HG03103 (cell line): ENCODE results near the gene CLDN12.
"Not testable (repeated sequence)": the region's sequence is repeated elsewhere in the genome, so short reads cannot be mapped to it uniquely, and the experiment has no call there.

Source experiments
- ATAC-seq: cut with Tn5 transposase; IDR thresholded peaks from one replicate; pipeline ENCODE4 v1.9.1; 2021; ENCODE audit warnings: low read depth; ENCODE audit not compliant: unreplicated experiment

The CLDN12 gene

DNA sequence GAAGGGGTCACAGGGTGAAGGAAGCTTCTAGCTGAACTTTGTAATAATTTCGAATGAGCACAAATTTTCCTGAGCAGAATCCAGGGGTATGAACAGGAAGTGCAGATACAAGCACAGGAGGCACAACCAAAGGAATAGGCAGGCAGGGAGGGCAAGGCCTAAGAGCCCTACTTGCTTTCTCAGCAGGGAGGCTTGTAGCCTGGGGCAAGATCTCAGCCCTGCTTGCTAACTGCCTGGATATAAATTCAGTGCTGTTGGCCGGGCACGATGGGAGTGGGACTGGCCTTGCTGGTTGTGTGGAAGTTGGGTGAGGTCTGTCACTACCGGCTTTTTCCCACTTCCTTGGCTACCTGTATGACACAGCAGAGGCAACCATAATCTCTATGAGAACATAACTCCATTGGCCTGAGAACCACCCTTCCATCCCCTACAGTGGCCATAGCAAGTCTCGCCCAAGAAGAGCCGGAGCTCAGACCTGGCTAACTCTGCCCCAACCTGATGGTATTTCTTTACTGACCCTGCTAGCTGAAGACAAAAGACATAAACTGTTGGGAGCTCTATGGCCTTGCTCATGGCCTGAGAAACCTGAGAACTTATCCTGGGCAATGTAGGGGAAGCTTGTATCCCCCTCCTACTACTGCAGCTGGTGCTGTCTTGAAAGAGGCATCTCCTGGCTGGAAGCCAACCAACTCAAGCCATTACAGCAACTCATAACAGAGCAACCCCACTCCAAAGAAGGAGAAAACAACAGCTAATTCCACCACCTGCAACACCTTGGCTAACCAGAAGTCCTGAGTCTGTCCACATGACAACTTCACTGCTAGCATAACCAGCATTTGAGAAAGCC is 27.6 kb downstream of the CLDN12 start:
- ATAC-seq, result no peak

DNA sequence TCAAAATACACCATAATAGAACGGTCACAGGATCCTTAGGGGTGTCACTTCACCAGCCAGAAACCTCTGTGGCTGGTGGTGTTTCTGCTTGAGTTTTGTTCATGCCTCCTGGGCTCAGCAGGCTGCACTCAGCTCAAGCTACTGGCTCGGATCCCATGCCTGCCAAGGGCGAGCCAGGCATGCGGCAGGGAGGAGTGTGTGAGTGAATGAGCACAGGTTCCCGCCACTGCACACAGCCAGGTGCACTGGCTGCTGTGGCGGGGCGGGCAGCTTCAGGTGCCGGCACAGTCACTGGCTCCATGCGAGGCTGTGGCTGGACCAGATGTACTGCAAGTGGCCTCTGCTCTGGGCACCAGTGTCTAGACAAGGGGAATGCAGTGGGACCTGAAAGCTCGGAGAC is 29.5 kb downstream of the CLDN12 start:
- no peak for ATAC-seq

- ATAC-seq, result no peak
These were observed 30.0 kb downstream of the CLDN12 start for GRCh38 chr7:90433221-90433620.

DNA sequence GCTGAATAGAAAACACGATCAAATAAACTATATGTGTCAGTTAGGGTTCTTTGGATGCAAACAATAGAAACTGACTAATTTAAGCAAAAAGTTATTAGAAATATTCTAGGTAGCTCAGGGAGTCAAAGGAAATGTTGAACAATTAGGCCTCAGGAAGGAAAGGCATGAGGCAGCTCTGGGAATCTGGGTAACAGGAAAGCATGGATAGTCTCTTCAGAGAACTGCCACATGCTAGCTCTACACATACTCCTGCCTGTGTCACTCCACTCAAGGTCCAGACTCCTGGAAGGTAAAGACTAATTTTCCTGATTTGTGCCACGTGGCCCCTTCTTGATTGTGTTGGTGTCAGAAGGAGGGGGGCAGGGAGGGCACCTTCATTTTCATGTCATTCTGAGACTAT is 42.4 kb downstream of the CLDN12 start:
- ATAC-seq, result no peak

GRCh38 chr7:90446137-90446899 is 43.1 kb downstream of the CLDN12 start:
- no peak for ATAC-seq

DNA sequence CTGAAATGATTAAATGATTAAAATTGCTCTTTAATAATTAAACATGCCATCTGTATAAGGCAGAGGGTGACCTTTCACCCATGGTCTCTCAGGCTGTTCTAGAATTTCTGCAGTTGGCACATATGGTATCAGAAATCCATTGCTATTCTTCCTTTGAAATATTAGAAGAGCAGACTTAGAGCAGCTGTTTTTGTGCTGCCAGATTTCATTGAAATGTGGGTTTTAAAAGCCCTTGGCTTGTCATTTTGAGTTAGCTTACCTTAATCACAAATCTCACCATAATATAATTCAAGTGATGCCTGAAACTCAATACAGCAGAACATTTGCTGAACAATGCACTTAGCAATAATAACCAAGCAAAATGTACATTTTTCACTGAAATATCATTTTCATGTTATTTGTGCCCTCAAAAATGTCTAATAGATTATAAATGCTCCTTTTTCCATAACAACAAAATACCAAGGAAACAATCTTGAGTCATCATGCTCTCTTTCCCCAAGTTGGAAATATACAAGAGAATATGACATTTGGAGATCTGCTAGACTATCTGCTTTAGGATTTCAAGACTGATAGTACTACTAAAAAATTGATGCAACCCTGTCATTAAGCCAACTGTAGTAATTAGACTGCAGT is 50.1 kb downstream of the CLDN12 start:
- ATAC-seq, result no peak

GRCh38 chr7:90453931-90454330 is 50.7 kb downstream of the CLDN12 start:
- ATAC-seq, result no peak

GRCh38 chr7:90455163-90456030 is 52.1 kb downstream of the CLDN12 start:
- ATAC-seq, result no peak

- ATAC-seq, result no peak
These were observed 54.8 kb downstream of the CLDN12 start for GRCh38 chr7:90458104-90458503.

DNA sequence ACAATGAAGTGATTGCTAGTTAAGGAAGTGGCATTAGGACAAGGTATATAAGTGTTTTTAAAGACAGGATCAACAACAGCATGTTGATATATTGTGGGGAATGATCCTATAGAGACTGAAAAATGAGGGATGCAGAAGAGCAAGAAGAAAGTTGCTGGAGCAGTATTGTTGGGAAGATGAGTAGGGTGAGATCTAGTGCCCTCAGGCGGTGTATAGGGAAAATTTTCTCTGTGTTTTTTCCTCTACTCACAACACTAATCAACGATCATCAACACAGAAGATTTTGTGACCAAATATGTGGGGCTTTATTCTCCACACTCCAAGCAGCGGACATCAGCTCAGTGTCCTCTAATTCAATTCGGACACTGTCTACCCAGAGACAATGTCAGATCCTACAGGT is 56.6 kb downstream of the CLDN12 start:
- ATAC-seq, result no peak

DNA sequence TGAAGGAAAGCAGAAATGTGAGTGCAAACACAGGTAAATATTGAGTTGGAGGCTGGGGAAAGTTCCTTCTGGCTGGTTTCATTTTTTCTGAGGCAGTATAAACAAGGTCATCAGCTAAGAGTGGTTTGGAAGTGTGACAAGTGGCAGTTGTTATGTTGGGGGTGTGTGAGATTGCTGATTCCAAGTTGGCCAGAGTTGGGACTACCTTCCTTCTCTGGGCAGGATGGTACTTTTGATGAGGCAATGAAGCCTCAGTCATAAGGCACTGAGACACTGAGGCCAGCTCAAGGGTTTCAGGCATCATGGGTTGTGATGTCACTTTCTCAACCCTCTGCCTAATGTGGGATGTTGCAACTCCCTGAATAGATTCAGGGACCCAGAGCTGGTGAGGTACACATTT is 58.0 kb downstream of the CLDN12 start:
- ATAC-seq, result no peak

DNA sequence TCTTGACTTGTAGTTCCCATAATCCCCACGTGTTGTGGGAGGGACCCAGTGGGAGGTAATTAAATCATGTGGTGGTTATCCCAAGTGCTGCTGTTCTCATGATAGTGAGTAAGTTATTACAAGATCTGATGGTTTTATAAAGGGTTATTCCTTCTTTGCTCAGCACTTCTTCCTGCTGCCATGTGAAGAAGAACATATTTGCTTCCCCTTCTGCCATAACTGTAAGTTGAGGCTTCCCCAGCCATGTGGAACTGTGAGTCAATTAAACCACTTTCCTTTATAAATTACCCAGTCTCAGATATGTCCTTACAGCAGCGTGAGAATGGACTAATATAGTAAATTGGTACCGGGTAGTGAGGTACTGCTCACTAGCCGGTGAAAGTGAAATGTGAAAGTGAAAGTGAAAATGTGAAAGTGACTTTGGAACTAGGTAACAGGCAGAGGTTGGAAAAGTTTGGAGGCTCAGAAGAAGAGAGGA is 59.9 kb downstream of the CLDN12 start:
- ATAC-seq, result not testable (repeated sequence)
